Measurements from ENCODE around the gene JAZF1. TPM values are rescaled to one million over a fixed set of nuclear protein-coding genes. Genes with fewer than 3 reads are reported as not detected.

Gene JAZF1
- total and polyA plus RNA-seq, 3 donors from 2014 or later, result 38.5 to 51.0 (median 46.4) TPM

GRCh38 chr7:27885652-27886051 lies 294.9 kb downstream of the JAZF1 start:
- no peak for DNase-seq
- H3K9me3 ChIP-seq, result no peaks in the 10 kb centered on the region
- no peaks in the 10 kb centered on the region for H3K36me3 ChIP-seq (ENCODE audit: low read depth, missing control alignments)
- H3K27ac ChIP-seq, result no peak overlapping the region
- H3K4me3 ChIP-seq, result no peak overlapping the region
- no peaks in the 10 kb centered on the region for H3K4me1 ChIP-seq
- no peaks in the 10 kb centered on the region for H3K27me3 ChIP-seq
- 85 to 92% methylated on average over 2 of the region's 2 CpGs for WGBS, 2 donors
- intact Hi-C loops (cut with DNase I; ENCODE audit: low total_unique reads), result no loop called here
- TF ChIP-seq CTCF (IDR thresholded peaks at IDR 0.05), result no peak
- TF ChIP-seq POLR2A (IDR thresholded peaks at IDR 0.05), result no peak

- H3K36me3 ChIP-seq (ENCODE audit: low read depth, missing control alignments), result no peaks in the 10 kb centered on the region
- no peak overlapping the region for H3K4me3 ChIP-seq
- TF ChIP-seq CTCF (IDR thresholded peaks at IDR 0.05) (no peak), POLR2A (IDR thresholded peaks at IDR 0.05) (no peak)
- no peaks in the 10 kb centered on the region for H3K9me3 ChIP-seq
- no peaks in the 10 kb centered on the region for H3K27me3 ChIP-seq
- H3K4me1 ChIP-seq, result no peaks in the 10 kb centered on the region
- WGBS, 2 donors, result 72 to 74% methylated on average over 4 of the region's 4 CpGs
- no peak overlapping the region for H3K27ac ChIP-seq
- intact Hi-C loops (cut with DNase I; ENCODE audit: low total_unique reads), result no loop called here
- no peak for DNase-seq
Observed at GRCh38 chr7:27883696-27884095, 296.9 kb downstream of the JAZF1 start.

GRCh38 chr7:27876756-27877155 lies 303.8 kb downstream of the JAZF1 start:
- no peak for DNase-seq
- H3K27me3 ChIP-seq, result no peaks in the 10 kb centered on the region

DNA sequence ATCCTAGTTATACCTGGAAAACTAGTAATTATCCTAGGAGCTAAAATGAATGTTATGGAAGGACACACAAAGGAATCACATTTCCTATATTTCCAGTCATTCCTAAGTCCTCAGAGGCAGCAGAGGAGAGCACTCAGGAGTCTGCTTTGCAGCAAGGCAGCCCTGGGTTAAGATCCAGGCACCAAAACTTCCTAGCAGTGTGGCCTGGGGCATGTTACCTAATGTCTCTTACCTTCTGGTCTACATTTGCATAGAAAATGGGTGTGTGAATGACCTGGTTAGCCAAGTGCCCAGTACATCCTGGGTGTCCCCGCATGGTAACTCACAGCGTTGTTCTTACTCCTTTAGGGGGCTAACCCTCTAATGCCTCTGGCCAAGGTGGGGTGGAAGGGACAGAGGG lies 304.8 kb downstream of the JAZF1 start:
- H3K4me3 ChIP-seq, result no peak overlapping the region
- no peaks in the 10 kb centered on the region for H3K27me3 ChIP-seq
- no peaks in the 10 kb centered on the region for H3K36me3 ChIP-seq (ENCODE audit: low read depth, missing control alignments)
- TF ChIP-seq POLR2A (IDR thresholded peaks at IDR 0.05), result no peak
- no peak for TF ChIP-seq CTCF (IDR thresholded peaks at IDR 0.05)
- no peak for DNase-seq
- H3K27ac ChIP-seq, result no peak overlapping the region
- WGBS, 2 donors, result 90 to 95% methylated on average over 2 of the region's 2 CpGs
- H3K9me3 ChIP-seq, result no peaks in the 10 kb centered on the region
- intact Hi-C loops (cut with DNase I; ENCODE audit: low total_unique reads), result no loop called here
- peaks cover 39% of the 10 kb centered on the region for H3K4me1 ChIP-seq

More at GRCh38 chr7:27876756-27877155, 303.8 kb downstream of the JAZF1 start:
- TF ChIP-seq CTCF (IDR thresholded peaks at IDR 0.05) (no peak), POLR2A (IDR thresholded peaks at IDR 0.05) (no peak)
- no peak overlapping the region for H3K27ac ChIP-seq
- no peaks in the 10 kb centered on the region for H3K9me3 ChIP-seq
- 82 to 95% methylated on average over 8 of the region's 8 CpGs for WGBS, 2 donors
- intact Hi-C loops (cut with DNase I; ENCODE audit: low total_unique reads), result no loop called here
- no peak overlapping the region for H3K4me3 ChIP-seq
- peaks cover 32% of the 10 kb centered on the region for H3K4me1 ChIP-seq
- H3K36me3 ChIP-seq (ENCODE audit: low read depth, missing control alignments), result no peaks in the 10 kb centered on the region

DNA sequence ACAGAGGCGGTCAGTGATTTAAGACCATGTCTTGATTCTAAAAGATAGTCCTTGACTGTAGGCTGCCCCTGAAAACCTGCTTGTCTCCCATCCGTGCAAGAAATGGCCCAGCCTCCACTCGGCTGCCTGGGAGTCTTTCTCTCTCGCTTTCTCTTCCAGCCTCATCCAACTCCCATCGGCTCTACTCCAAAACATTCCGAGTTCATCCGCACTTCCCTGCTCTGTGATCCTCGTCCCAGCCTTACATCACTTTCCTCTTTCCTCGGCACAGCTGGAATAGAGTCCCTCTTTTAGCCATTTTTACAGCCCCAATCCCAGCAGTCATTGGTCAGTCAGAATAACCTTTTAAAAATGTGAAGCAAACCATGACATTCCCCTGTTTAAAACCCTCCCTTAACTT lies 305.5 kb downstream of the JAZF1 start:
- intact Hi-C loops (cut with DNase I; ENCODE audit: low total_unique reads), result no loop called here
- peaks cover 39% of the 10 kb centered on the region for H3K4me1 ChIP-seq

More for the DNA sequence above, 305.5 kb downstream of the JAZF1 start:
- WGBS, 2 donors, result 92% methylated on average over 9 of the region's 9 CpGs
- TF ChIP-seq CTCF (IDR thresholded peaks at IDR 0.05), result no peak
- no peak for TF ChIP-seq POLR2A (IDR thresholded peaks at IDR 0.05)
- Histone ChIP-seq H3K9me3 (no peaks in the 10 kb centered on the region), H3K27me3 (no peaks in the 10 kb centered on the region), H3K4me3 (no peak overlapping the region), H3K27ac (peak overlapping the region in 1 of 2 donors; percentile 8), H3K36me3 (ENCODE audit: low read depth, missing control alignments) (no peaks in the 10 kb centered on the region)
- DNase-seq, result no peak

All from testis (tissue), 3 donors.